NCI-H1436 (cell line): ENCODE measurements around the gene CDK5R1.

Experiments used
- DNase-seq: peaks from one replicate; lab custom pipeline; 2025; lab: John Stamatoyannopoulos, UW

CDK5R1 gene

DNA sequence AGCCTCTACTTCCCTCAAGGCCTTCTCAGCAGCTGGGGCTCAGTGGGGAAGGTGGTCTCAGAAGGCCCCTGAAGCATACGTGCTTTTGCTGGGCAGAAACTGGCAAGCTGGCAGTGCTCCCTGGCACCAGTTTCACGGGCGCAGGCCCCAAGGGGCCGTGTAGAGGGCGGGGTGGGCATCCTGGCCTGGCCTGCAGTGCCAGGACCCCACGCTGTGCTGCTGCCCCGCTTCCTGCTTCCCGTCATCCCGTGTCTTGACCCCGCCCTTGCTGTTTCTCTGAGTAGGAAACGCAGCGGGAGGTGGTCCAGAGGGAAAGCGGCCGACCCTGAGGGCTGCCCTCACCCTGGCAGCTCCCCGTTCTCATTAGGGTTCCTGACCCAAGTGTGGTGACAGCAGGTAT, 6.8 kb downstream of the CDK5R1 start:
- no peak for DNase-seq

DNA sequence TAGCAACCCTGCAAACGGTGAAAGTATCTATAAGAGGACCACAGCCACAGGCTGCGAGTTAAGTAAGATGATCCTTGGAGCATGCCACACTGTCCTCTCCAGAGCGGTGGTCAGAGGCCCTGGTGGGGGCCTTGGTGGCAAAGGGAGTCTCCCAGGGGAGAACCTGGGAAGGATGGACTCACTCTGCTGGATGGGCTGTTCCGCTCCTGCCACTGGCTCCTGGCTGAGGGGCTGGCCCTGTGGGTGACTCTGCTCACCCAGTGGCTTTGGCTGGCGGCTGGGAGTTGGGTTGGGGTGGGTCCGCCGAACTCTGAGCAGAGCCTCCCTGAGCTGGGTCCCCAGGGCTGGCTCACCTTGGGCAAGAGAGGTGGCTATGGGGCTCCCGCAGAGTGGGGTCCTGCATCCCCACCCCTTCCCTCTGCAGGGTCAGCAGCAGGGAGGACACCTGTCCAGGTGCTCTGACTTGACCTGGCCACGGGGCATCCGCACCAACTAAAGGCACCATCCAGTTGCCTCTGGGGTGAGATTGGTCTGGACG, 7.3 kb downstream of the CDK5R1 start:
- no peak for DNase-seq

DNA sequence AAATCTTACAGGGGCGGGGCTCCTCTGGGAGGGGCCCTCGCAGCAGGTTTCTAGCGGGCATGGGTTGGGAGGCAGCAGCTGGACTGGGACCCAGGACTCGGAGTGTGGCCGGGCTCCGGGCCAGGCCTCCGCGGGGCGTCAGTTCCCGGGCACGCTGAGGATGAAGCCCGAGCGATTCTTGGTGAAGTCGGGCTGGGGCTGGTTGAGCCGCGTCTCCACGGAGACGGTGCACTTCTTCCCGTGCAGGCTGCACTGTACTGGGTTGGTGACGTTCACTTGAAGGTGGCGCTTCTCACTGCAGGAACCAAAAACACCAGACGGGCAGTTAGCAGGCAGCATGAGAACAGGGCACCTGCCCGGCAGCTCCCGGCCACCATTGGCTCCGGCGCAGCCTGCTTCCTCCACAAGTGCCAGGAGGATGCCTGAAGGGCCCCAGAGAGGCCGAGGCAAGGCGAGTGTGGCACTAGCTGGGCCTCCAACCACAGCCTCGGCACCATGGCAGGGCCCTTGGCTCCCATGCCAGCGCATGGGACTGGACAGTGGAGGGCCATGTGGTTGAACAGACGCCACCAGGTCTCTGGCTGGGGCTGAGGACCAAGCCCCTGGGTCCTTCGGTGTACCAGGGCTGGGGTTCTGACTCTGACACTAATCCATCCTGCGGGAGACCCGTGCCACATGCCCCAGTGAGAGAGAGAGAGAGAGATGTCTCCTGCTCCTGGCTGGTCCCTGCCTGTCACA, 8.0 kb downstream of the CDK5R1 start:
- DNase-seq: no peak

DNA sequence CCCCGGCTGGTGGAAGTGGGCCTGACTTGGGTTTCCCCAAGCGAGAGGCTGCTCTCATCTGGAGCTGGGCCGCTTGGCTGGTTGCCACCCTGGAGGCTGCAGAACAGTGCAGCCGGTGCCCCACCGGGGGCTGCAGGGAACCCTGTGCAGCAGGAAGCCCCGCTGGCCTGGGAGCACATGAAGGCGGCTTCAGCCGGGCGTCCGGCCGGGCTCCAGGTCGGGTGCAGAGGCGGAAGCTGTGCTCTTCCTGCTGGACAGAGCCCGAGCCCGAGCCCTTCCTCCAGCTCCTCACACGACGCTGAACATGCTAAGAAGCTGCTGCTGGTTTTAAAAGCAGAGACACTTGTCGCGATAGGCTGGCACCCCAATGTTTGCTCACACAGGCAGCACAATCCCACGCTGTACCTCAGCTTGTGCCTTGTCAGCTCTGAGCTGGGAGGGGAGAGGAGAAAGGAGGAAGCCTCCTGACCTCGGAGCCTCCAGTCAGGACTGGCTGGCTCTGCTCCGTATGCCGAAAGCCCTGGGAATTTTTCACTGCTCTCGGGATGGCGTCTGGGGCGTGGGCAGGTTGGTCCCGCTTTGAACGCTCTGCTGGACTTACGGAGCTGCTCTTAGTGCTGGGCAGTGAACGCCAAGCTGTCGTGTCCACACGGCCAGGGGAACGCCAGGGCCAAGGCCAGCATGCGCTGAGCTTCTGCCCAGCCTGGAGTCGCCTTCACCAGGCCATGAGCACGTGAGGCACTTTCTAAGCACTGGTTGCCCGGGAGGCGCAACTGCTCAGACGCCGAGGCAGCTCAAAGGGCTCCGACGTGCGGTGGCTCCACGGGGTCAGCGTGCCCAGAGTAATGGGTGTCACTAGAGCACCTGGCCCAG, 8.8 kb downstream of the CDK5R1 start:
- no peak for DNase-seq

DNA sequence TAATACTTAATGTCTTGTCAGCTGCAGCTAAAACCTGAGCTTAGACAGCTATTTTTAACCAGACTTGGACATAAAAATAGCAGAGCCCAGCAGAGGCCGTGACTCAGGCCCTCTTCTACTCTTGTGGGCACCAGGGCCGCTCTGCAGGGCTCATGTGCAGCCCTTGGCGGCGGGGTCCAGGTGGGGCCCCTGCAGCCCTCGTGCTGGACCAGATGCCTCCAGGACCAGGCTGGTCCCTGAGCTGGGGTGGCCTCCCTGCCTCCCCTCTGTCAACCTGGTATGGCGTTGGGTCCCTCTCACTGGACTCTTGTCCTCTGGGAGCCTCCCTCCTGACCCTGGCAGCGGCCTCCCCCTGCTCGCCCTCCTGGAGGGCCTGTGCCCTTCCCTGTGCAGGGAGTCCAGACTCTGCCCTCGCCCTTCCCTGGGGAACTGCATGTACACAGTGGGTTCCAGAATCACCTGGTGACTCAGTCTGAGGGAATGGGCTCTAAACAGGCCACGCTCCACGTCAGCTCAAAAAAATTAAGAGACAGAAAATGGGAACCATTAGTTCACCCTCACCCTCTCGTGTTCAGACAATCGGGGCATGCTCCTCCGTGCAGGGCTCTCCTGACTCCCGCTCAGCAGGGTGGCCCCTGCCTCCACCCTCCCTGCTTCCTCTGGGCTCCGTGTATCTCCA, 9.7 kb downstream of the CDK5R1 start:
- no peak for DNase-seq

DNA sequence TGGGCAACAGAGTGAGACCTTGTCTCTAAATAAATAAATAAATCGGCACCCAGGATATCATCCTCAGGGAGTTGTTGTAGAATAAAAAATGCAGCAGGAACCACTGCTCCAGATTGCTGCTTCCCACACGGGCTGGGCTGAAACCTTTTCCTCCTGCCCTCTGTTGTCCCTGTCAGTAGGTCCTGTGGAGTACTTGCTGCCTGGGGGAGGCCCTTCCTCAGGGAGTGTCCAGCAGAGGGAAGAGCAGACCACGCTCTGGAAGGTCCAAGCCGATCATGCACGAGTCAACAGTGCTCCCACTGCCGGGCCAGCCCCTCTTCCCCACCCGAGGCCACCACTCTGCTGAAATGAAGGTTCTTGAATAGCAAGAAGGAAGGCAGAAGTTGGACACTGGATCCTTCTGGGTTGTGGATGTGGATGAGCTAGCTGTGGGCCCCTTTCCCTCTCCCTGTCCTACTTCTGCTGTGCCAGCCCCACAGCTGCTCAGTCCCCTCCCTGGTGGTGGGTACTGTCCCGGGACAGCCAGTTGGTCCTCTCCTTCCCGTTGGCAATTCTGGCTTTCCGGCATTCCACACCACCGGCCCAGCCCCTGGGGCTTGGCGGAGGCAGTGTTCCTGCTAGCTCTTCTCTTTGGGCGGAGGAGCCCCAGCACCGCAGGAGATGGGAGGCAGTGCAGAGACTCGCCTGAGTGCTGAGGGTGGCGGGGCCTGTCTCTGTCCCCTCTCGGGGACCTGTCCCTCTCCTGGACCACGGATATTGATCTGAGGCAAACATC, 10.8 kb downstream of the CDK5R1 start:
- DNase-seq: no peak

DNA sequence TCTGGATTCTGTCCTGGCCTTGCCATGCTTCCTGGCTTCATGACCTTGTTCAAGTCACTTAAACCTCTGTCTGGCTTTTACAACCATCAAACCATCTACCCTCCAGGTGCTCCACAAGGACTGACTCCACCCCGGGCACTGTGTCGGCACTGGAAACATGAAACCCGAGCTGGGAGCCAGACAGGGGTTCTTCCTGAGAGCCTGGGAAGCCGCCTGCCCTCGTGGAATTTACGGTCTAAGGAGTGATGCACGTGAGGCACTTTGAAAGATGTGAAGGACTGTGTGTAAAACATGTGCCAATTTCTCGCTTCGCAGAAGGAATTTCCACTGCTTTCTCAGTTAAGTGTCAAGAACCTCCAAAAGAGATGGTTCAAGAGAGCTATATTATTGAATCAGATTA, 11.6 kb downstream of the CDK5R1 start:
- no peak for DNase-seq

DNA sequence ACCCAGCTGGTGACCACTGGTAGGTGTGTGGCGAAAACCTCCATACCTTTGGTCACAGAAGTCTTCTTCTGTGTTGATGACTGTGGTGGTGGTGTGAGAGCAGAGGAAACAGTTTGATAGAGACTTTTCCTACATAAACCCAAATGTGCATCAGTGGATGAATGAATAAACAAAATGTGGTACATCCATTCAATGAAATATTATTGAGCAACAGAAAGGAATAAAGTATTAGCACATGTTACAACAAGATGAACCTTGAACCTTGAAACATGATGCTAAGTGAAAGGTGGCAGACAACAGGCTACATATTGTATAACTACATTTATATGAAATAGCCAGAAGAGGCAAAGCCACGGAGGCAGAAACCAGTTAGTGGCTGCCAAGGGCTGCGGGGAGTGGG, 15.2 kb downstream of the CDK5R1 start:
- DNase-seq: no peak

DNA sequence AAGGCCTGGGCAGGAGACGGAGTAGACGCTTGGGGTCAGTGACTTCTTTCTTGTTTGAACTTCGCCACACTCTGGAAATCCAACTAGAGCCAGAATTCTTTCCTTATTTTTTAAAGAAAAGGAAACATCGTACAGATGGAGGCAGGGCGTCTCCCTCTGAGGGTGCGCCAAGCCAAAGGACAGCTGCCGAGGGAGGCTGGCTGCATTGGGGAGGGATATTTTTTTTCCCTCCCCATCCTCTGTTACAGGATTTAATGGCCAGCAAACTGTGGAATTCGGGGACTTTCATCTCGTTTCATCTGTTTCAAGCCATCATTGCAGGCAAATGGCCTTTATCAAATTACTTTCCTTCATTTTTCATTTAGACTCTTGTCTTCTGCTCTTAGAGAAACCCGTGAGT, 15.9 kb downstream of the CDK5R1 start:
- DNase-seq: no peak

DNA sequence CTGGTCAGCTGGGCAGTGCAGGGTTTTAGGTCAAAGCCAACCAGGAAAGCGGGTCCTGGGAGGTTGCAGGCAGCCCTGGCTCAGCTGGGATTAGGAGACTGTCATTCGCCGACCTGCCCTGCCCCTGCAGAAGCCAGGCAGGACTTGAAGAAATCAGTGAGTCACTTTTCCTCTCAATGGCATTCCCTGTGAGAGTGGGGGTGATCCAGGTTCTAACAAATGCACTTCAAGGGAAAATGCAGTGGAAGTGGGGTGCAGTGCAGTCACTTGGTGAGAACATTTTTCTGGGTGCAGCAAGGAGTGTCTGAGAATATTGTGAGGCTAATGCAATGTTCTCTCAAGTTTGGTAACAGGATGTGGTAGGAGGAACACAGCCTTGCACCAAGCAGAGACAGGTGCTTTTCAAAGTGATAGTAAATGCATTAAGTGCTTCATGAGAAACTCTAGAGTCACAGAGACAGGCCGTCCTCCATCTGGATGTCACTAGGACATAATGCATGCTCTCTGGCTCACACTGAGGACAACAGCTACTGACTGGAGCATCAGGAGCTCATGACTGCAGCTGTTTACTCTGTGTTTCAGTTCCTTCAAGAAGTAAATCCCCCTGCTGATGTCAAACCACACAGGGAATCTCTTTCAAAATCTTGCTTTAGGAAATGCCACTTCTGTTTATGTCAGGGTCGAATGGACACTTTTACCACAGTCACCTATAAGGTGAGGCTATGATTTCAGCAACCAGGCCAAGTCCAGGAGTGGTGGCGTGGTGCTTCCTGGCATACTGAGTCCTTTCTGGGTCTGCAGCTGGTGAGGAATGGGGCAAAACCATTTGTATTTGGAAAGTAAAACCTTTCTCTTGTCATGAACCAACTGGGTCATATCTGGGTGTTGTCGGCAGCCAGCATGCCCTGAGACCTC, 16.7 kb downstream of the CDK5R1 start:
- DNase-seq: no peak

DNA sequence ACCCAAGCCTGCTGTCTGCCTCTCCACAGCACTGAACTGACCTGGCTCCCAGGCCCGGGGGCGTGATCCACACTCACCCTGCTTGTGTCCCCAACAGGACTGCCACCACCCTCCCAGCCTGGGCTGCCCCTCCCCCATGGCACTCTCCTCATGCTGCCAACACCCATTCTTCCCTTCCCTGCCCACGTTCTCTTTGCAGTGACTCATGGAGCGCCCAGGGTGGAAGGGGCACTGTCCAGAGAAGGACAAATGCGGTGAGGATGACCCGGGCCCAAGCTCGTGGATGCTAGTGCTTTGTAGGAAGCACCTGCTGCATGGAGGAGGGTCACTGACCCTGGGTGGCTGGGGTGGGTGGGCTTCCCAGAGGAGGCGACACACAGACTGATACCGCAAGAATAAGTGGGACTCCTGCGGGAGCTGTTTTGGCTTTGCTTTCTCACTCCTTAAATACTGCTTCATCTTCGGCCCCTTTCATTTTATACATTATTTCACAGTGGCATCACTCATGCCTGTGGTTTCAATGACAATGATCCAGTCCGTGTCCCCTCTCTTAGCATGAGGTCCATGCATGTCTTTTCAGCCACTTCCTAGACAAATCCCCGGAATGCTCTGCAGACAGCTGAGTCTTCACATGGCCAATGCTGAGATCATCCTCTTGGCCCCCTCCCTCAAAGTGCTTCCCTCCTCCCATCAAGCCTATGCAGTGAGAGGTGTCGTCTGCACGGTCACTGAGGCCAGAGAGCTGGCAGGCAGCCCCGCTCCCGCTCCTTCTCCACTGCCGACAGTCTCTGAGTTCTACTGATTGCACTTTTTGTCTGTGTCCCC, 17.6 kb downstream of the CDK5R1 start:
- no peak for DNase-seq

DNA sequence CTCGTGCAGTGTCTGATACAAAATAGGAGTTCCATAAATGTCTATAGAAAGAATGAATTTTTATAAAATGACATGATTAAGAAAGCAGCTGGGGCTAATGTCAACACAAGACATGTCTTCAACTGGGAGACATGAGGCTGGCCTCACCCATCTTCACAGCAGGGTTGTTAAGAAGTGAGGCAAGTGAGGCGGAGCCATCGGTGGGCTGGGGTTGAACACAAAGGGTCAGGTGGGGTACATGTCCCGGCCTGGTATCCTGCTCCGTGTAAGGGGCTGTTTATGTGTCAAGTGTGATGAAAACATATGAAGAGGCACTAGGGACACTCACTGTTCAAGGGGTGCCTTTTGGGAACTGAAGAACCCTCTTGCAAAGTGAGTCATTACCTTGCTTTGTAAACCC, 22.1 kb downstream of the CDK5R1 start:
- DNase-seq: no peak

DNA sequence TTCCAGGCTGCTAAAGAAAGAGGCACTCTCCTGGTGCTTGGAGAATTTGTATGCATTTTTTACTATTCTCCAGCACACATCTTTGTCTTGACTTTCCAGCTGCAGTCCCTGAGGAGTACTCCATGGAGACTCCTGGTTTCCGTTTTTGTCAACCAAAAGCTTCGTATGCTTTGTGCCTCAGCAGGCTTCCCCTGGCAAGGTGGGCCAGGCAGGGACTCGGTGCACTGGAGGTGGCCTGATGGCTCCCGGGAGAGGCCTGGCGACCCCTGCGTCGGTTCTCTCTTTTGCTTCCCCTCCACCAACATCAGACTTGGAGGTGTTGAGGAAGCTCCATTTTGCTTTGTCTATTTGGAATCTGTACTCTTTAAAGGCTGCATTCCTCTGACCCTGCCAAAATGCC, 23.7 kb downstream of the CDK5R1 start:
- DNase-seq: no peak

DNA sequence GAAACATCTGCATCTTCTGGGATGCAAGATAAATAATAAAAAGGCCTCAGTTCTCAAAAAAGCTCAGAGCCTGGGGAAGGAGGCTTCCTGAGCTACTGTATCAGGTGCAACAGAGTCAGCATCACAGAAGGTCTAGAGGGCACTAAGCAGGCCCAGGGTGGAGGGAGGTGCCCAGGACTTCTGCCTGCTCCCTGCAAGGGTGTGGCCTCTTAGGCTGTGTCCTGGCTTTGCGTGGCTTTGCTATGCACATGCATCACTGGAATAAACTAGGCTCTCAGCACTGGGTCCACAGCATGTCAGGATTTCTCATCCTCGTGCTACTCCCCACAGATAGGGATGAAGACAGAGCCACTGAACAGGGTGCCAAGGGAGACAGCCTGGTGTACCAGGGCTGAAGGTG, 25.5 kb downstream of the CDK5R1 start:
- no peak for DNase-seq

DNA sequence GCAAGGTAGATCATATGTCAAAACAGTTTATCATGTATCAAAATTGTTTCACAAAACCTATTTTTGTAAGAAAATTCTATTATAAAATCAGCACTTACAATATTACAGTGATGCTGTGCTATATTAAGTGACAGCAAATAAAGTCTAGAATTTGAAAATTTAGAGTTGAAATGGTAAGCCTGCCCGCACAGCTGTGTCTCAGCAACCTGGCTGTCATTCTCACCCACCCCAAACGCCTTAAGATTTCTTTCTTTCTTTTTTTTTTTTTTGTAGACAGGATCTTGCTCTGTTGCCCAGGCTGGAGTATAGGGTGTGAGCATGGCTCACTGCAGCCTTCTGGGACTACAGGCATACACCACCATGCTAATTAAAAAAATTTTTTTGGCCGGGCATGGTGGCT, 26.8 kb downstream of the CDK5R1 start:
- DNase-seq: no peak

DNA sequence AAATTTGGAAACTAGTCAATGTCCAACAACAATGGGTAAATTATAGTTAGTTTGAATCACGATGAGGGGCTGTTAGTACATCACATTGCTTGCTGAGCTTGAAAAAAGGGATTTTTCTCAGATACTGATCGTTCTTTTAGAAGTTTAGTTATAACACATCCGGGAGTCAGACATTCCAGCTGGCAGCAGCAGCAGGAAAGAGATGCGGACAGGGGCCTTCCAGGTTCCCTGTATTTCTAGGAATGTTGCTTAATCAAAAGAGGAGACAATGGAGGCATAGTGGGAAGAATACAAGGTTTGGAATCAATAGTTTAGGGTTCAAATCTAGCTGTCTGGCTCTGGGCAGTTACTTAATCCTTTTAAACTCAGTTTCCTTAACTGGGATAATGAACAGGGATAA, 27.8 kb downstream of the CDK5R1 start:
- DNase-seq: no peak

DNA sequence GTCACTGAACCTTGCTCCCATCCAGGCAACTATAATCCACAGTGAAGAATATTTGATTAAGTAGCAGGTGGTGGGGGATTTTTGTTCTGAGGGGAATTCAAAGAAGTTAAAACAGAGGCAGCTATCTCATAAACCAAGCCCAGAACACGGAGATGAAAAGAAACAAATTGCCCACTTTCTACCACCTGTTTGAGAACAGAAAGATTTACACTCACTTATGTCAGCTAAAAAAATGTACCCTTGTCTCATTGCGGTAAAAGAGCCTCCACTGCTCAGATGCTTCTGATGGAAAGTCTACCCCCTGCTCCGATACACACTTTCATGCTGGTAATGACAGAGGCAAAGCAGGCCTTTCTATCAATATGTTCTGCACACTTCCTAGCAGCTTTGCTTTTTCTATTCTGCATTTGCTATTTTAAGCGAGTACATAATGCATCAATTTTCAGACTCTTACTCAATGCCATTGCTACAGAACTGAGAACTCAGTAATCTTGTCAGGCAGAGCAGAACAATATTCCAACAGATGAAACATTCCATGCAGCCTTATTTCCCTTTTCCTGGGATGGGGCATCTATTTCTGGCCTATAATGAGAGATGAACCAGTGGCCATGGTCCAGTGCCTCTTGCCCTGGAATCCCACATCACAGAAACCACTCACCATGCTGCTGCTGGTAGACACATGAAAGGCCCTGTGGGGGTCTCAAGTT, 29.0 kb downstream of the CDK5R1 start:
- DNase-seq: no peak

DNA sequence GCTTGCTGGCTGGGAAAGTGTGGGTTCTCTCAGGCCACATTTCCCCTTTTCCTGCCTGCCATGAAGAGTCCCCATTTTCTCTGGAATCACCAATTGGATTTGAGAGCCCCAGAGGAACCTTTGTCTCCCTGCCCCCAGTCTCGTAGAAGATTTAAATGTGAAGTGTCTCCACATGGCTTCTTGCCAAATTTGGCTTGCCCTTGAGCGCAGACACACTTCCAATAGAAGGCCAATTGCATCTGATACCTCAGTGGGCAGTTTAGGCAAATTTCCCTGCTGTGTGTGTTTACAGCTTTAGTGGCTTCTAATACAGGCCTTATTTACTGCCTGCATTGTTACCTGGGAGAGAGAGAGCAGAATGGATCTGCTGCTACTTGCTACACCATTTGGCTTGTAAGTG, 29.7 kb downstream of the CDK5R1 start:
- peak; percentile 80 for DNase-seq
